Measurements from ENCODE around the gene SLC39A11.

Gene SLC39A11

GRCh38 chr17:72976971-72977770, 115.3 kb downstream of the SLC39A11 start:
- DNase-seq (ENCODE audit: low spot score) = no peak

DNA sequence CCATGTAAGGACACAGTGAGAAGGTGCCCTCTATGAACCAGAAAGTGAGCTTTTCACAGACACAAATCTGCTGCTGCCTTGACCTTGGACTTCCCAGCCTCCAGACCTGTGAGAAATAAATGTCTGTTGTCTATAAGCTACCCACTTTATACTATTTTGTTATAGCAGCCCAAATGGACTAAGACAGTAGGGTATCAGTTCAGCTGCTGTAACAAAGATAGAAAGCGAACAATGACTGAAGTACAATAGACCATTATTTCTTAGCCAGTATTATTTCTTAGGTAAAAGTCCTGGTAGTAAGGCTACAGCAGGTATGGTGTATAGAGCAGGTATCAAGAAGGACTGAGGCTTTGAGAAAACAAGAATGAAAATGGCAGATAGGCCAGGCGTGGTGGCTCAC, 117.0 kb downstream of the SLC39A11 start:
- DNase-seq (ENCODE audit: low spot score) = no peak

DNA sequence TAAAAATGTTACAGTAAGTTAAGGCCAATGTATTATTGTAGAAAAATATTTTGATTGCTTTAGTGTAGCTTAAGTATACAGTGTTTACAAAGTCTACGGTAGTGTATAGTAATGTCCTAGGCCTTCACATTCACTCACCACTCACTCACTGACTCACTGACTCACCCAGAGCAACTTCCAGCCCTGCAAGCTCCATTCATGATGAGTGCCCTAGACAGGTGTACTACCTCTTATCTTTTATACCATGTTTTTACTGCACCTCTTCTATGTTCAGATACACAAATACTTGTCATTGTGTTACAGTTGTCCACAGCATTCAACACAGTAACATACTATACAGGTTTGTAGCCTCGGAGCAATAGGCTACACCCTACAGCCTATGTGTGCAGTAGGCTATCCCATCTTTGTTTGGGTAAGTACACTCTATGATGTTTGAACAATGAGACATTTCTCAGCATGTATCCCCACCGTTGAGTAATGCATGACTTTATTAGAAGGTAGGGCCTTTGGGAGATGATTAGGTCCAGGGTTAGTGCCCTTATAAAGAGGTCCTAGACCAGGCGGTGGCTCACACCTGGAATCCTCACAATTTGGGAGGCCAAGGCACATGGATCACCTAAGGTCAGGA, 117.8 kb downstream of the SLC39A11 start:
- no peak for DNase-seq (ENCODE audit: low spot score)

DNA sequence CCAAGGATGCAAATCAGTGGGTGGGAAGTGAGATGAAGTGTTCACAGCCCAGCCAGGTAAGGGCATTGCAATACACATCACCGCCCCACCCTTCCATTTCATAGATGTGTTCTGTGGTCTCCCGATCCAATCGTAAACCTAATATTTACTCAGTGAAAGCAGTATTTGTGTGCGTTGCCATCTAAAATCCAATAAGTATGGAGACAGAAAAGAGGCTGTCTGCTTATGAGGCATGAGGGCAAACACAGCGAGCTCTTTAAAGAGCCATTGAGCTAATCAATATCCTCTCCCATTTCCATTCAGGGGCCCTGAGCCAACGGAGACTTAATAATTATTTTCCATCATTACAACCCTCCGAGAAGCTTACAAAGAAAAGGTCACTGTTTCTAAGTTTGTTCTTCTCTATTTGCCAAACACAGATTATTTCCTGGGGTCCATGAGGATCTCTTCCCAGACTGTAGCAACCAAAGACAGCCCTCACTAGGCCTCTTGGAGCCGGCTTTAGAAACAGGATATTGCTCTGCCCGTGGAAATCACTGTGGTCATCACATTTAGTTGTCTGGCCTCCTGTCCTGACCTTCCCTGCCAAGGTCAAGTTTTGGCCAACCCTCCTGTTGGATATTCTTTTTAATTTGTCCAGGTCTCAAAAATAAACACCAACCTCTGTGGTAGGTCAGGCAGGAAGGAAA, 120.1 kb downstream of the SLC39A11 start:
- DNase-seq (ENCODE audit: low spot score) = no peak

DNA sequence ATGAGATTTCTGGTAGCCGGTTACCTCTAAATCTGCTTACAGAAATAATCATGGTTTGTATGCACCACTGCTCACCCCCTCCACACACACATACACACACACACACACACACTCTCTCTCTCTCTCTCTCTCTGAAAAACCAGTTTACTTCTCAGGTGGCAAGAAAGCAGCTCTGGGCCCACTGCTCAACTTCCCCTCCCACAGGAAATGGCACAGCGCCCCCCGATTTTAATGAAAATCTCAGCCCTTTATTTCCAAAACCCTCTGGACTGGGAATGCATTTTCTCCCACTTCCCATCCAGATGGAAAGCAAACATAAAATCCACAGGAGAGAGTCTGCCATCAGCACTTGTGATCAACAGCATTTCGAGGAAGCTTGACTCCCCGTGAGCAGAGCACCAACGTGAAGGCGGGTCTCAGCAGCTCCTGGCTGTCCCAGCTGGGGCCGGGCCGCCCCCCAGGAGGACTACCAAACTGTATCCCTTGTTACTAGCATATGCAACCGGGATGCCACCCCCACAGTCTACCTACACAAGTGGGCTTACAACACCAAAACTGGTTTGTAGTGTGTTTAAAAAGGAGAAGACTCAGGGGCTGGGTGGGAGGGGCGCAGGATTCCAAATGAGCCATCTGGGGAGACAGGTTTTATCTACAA, 121.1 kb downstream of the SLC39A11 start:
- DNase-seq (ENCODE audit: low spot score) = no peak

DNA sequence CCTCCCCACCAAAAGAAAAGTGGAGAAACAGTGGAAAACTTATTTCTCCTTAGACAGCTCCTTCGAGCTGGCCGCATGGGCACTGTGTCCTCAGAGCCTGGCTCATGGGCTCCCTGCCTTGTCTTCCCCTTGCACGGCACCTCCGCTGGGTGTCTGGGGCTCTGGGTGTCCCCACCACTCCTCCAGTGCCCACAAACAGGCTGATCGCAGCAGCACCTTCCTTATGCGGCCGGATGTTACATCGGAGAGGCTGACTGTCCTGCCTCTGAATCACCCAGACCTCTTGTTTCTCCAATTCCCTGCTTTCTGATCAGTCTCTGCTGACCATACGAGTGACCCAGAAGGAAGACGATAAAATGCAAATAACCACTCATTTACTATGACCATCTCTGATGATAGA, 121.7 kb downstream of the SLC39A11 start:
- no peak for DNase-seq (ENCODE audit: low spot score)

GRCh38 chr17:72970246-72970645, 122.2 kb downstream of the SLC39A11 start:
- no peak for DNase-seq (ENCODE audit: low spot score)

- DNase-seq (ENCODE audit: low spot score) = no peak
Measured at GRCh38 chr17:72969293-72969906, 123.1 kb downstream of the SLC39A11 start.

- no peak for DNase-seq (ENCODE audit: low spot score)
Measured at GRCh38 chr17:72968798-72969197, 123.7 kb downstream of the SLC39A11 start.

DNA sequence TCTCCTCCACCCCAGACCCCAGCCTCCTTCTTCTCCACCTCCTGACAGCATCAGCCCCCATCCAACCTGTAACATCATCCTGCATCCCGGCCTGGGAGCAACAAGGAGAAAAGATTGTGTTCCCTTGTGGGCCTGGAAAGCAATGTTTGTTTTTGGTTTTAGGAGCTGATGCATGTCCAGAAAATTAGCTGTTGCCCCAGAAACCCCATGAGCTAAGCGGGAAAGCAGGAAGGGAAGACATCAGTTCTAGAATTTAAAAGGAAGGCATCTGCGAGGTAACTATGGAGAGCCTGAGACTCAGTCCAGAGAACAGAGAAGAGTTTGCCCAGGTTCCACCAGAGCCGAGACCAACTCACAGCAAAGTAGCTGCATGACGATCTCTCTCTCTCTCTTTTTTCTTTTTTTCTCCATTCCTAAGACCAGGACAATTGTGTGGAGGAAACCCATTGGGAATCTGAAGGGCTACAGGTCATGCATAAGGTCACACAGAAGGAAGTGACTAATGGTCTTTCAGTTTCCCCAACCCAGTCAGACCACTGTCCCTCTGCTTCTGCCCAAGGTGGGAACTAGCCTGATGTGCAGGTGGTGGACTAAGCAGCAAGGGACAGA, 124.4 kb downstream of the SLC39A11 start:
- DNase-seq (ENCODE audit: low spot score) = no peak

GRCh38 chr17:72967277-72967970, 125.1 kb downstream of the SLC39A11 start:
- no peak for DNase-seq (ENCODE audit: low spot score)

DNA sequence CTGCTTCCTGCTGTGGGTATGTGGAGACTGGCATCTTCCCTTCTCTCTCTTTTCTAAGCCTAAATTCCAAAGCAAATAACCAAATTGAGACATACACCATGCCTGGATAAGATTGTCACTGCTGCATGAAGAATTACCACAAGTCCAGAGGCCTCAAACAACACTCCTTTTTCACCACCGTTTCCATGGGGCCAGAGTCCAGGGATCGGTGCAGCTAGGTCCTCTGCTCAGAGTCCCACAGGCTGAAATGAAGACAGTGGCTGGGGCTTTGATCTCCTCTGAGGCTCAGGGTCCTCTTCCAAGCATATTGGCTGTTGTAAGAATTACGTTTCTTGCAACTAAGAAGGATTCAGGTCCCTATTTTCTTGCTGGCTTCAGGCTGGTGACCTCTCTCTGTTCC, 130.4 kb downstream of the SLC39A11 start:
- no peak for DNase-seq (ENCODE audit: low spot score)

DNA sequence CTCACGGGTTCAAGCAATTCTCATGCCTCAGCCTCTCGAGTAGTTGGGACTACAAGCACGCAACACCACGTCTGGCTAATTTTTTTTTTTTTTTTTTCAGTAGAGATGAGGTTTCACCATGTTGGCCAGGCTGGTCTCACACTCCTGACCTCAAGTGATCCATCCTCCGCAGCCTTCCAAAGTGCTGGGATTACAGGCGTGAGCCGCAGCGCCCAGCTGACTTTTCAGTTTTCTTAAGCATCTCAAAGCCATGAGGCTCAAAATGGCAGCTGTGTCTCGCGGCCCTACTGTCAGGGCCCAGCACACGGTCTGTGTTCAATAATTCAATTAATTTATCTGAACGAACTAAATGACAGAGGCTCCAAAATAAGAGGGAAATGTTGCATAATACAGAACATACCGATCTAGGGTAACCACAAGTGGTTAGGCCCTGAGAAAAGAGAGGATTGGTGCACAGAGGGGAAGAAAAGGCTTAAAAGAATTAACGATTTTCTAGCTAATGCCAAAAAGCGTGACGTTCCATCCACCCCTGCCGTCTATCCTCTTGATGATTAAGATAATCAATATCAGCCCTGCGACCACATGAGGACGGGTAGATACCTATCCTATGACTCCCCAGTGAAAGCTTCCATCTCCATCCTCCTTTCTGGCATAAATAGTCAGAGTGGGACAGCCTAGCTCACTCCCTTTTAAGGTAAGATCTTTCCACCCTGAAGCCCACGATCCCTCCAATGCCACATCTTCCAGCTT, 136.9 kb downstream of the SLC39A11 start:
- no peak for DNase-seq (ENCODE audit: low spot score)

GRCh38 chr17:72954579-72954978, 137.9 kb downstream of the SLC39A11 start:
- DNase-seq (ENCODE audit: low spot score) = no peak

GRCh38 chr17:72953621-72954020, 138.9 kb downstream of the SLC39A11 start:
- DNase-seq (ENCODE audit: low spot score) = no peak

- no peak for DNase-seq (ENCODE audit: low spot score)
Measured at GRCh38 chr17:72952641-72953315, 139.7 kb downstream of the SLC39A11 start.

- no peak for DNase-seq (ENCODE audit: low spot score)
Measured at GRCh38 chr17:72952220-72952619, 140.3 kb downstream of the SLC39A11 start.

DNA sequence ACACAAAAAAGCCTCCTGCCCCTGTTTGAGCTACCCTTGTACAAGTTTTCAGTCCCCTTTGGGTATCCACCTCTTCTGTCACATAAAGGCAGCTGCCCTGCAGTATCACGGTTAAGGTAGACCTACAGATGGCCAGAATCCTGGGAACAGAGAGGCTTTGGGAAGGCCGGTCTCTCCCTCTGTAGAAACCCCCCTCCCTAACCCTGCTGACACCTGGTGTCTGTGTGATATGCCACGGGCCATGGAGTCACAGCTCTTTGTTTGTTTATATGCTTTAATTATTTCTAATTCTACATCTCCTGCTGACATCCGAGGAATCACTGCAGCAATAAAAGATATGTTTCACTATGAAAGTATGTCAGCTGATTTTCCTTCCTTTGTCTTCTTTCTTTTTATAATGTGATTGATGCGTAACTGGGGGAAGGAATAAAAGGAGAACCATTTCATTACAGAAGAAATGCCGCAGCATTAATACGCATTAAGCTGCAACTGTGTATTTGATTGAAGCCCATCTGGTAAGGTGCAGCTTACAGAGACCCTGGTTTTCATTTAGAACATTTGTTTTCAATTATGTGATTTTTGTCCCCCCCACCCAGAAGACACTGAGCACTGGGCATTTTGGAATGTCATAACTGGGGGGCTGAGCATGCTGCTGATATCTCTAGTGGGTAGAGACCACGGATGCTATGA, 142.1 kb downstream of the SLC39A11 start:
- no peak for DNase-seq (ENCODE audit: low spot score)

DNA sequence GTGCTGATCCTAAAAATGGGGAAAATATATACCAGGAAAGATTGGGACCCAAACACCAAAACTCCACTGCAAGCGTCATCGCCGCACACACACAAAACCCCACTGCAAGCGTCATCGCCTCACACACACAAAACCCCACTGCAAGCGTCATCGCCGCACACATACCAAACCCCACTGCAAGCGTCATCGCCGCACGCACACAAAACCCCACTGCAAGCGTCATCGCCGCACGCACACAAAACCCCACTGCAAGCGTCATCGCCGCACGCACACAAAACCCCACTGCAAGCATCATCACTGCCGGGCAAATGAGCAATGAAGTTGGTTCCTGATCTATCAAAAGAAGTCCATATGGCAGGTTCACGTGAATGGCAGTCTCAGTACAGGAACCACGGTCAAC, 144.4 kb downstream of the SLC39A11 start:
- DNase-seq (ENCODE audit: low spot score) = no peak
